ENCODE data around the gene TECPR1. TPM values are rescaled to one million over a fixed set of nuclear protein-coding genes. Genes with fewer than 3 reads are reported as not detected.

The TECPR1 gene
- total and polyA plus RNA-seq, 4 donors = 16.7 to 73.6 (median 31.8) TPM

GRCh38 chr7:98167653-98168052, 84.4 kb downstream of the TECPR1 start:
- Histone ChIP-seq H3K4me3 (no peak overlapping the region), H3K36me3 (ENCODE audit: control insufficient read depth in 4 of 4, insufficient read depth in 4 of 4, low read length in 4 of 4) (peaks cover 0 to 6% (median 0%) of the 10 kb centered on the region in 4 donors), H3K27me3 (ENCODE audit: control insufficient read depth in 3 of 3, insufficient read depth in 3 of 3, low read length in 2 of 3) (no peaks in the 10 kb centered on the region), H3K9ac (ENCODE audit: insufficient read depth in 1 of 2, low read length in 2 of 2) (no peak overlapping the region), H3K4me1 (ENCODE audit: control insufficient read depth in 5 of 5, insufficient read depth in 5 of 5, low read length in 5 of 5) (peaks cover 0 to 14% (median 8%) of the 10 kb centered on the region in 5 donors), H3K9me3 (ENCODE audit: control insufficient read depth in 4 of 4, insufficient read depth in 3 of 4, low read length in 3 of 4) (no peaks in the 10 kb centered on the region), H3K27ac (ENCODE audit: low read depth in 1 of 2, low read length in 1 of 2) (no peak overlapping the region)
- ATAC-seq (ENCODE audit: insufficient read depth, low FRiP score) (no peak), DNase-seq (no peak)
- 94 to 95% methylated on average over 15 of the region's 15 CpGs for WGBS, 2 donors
- no peak for TF ChIP-seq CTCF (IDR thresholded peaks at IDR 0.05; ENCODE audit: control extremely low read depth, extremely low read depth)

GRCh38 chr7:98166668-98166970, 85.4 kb downstream of the TECPR1 start:
- 74 to 77% methylated on average over 2 of the region's 2 CpGs for whole genome bisulfite sequencing, 2 donors
- peaks cover 0 to 3% (median 0%) of the 10 kb centered on the region in 4 donors for H3K36me3 ChIP-seq (ENCODE audit: control insufficient read depth in 4 of 4, insufficient read depth in 4 of 4, low read length in 4 of 4)
- H3K4me1 ChIP-seq (ENCODE audit: control insufficient read depth in 5 of 5, insufficient read depth in 5 of 5, low read length in 5 of 5) = peaks cover 0 to 9% (median 8%) of the 10 kb centered on the region in 5 donors
- H3K27me3 ChIP-seq (ENCODE audit: control insufficient read depth in 3 of 3, insufficient read depth in 3 of 3, low read length in 2 of 3) = no peaks in the 10 kb centered on the region
- no peak for TF ChIP-seq CTCF (IDR thresholded peaks at IDR 0.05; ENCODE audit: control extremely low read depth, extremely low read depth)
- no peak overlapping the region for H3K27ac ChIP-seq (ENCODE audit: low read depth in 1 of 2, low read length in 1 of 2)
- no peak overlapping the region for H3K9ac ChIP-seq (ENCODE audit: insufficient read depth in 1 of 2, low read length in 2 of 2)
- no peaks in the 10 kb centered on the region for H3K9me3 ChIP-seq (ENCODE audit: control insufficient read depth in 4 of 4, insufficient read depth in 3 of 4, low read length in 3 of 4)
- DNase-seq (no peak), ATAC-seq (ENCODE audit: insufficient read depth, low FRiP score) (no peak)
- H3K4me3 ChIP-seq = no peak overlapping the region

GRCh38 chr7:98165827-98166667, 86.0 kb downstream of the TECPR1 start:
- H3K27ac ChIP-seq (ENCODE audit: low read depth in 1 of 2, low read length in 1 of 2) = no peak overlapping the region
- no peaks in the 10 kb centered on the region for H3K9me3 ChIP-seq (ENCODE audit: control insufficient read depth in 4 of 4, insufficient read depth in 3 of 4, low read length in 3 of 4)
- no peaks in the 10 kb centered on the region for H3K36me3 ChIP-seq (ENCODE audit: control insufficient read depth in 4 of 4, insufficient read depth in 4 of 4, low read length in 4 of 4)
- H3K4me1 ChIP-seq (ENCODE audit: control insufficient read depth in 5 of 5, insufficient read depth in 5 of 5, low read length in 5 of 5) = peaks cover 0 to 9% (median 8%) of the 10 kb centered on the region in 5 donors
- ATAC-seq (ENCODE audit: insufficient read depth, low FRiP score) (no peak), DNase-seq (peak; percentile 20 to 54 (median 45))
- no peak overlapping the region for H3K9ac ChIP-seq (ENCODE audit: insufficient read depth in 1 of 2, low read length in 2 of 2)
- H3K27me3 ChIP-seq (ENCODE audit: control insufficient read depth in 3 of 3, insufficient read depth in 3 of 3, low read length in 2 of 3) = no peaks in the 10 kb centered on the region
- H3K4me3 ChIP-seq = no peak overlapping the region
- WGBS, 2 donors = 69 to 75% methylated on average over 18 of the region's 18 CpGs
- TF ChIP-seq CTCF (IDR thresholded peaks at IDR 0.05; ENCODE audit: control extremely low read depth, extremely low read depth) = peak; percentile 47

Other genes with a start within 250 kb of the TECPR1 start
- gene LMTK2, start 145.4 kb downstream of the TECPR1 start, total RNA-seq = 10 to 100 TPM; 23.5 to 25.8 TPM
- 1 to 10 TPM; 6.6 to 7.8 TPM for gene LMTK2, start 145.4 kb downstream of the TECPR1 start, polyA plus RNA-seq
- 1 to 10 TPM; 1.5 to 3.6 TPM for gene BHLHA15, start 40.8 kb downstream of the TECPR1 start, total RNA-seq
- 1 to 10 TPM in 1 of 2 donors, under 1 TPM in 1; 0.93 to 4.0 TPM for gene BHLHA15, start 40.8 kb downstream of the TECPR1 start, polyA plus RNA-seq
- gene BRI3, start 29.5 kb upstream of the TECPR1 start, total RNA-seq = 100 to 1,000 TPM in 1 of 2 donors, 10 to 100 TPM in 1; 99.7 to 441 TPM
- gene BRI3, start 29.5 kb upstream of the TECPR1 start, polyA plus RNA-seq = 100 to 1,000 TPM; 437 to 615 TPM
- gene BAIAP2L1, start 148.9 kb upstream of the TECPR1 start, total RNA-seq = 10 to 100 TPM; 24.7 to 29.2 TPM
- gene BAIAP2L1, start 148.9 kb upstream of the TECPR1 start, polyA plus RNA-seq = 10 to 100 TPM; 12.5 to 15.1 TPM